HG03442 (cell line): Measurements from ENCODE around the gene ATXN2L.

Source experiments
- ATAC-seq: cut with Tn5 transposase; IDR thresholded peaks from one replicate; pipeline ENCODE4 v1.9.1; 2021; ENCODE audit warnings: mild to moderate bottlenecking, moderate library complexity; ENCODE audit not compliant: unreplicated experiment

The ATXN2L gene

DNA sequence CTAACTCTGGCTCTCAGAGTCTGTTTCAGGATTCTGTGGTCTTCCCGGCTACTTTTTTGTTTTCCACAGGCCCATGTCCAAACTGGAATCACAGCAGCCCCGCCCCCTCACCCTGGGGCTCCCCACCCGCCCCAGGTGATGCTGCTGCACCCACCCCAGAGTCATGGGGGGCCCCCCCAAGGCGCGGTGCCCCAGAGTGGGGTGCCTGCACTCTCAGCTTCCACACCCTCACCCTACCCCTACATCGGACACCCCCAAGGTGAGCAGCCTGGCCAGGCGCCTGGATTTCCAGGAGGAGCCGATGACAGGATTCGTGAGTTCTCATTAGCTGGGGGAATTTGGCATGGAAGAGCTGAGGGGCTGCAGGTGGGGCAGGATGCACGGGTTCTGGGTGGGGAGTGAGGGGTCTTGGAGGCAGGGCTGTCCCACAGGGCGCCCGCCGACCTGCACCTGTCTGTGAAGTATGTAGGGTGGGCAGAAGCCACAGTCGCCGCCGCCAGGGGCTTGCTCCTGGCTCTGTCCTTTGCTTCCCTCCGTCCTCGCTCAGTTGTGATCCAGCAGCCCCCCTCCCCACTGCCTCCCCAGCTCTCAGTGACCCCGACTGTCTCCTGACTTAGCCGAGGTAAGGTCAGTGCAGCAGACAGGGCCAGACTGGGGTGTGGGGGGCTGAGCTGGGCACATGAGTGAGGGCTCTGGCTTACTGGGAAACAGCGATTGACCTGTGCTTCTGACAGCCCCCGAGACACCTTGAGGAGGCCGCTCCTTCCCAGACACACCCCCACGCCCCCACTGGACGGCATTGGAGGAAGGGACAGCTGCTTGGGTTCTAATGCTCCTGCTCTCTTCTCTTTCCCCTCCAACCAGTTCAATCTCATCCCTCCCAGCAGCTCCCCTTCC is 13.3 kb downstream of the ATXN2L start:
- no peak for ATAC-seq

- no peak for ATAC-seq
These were observed 13.9 kb downstream of the ATXN2L start for GRCh38 chr16:28836761-28837064.

DNA sequence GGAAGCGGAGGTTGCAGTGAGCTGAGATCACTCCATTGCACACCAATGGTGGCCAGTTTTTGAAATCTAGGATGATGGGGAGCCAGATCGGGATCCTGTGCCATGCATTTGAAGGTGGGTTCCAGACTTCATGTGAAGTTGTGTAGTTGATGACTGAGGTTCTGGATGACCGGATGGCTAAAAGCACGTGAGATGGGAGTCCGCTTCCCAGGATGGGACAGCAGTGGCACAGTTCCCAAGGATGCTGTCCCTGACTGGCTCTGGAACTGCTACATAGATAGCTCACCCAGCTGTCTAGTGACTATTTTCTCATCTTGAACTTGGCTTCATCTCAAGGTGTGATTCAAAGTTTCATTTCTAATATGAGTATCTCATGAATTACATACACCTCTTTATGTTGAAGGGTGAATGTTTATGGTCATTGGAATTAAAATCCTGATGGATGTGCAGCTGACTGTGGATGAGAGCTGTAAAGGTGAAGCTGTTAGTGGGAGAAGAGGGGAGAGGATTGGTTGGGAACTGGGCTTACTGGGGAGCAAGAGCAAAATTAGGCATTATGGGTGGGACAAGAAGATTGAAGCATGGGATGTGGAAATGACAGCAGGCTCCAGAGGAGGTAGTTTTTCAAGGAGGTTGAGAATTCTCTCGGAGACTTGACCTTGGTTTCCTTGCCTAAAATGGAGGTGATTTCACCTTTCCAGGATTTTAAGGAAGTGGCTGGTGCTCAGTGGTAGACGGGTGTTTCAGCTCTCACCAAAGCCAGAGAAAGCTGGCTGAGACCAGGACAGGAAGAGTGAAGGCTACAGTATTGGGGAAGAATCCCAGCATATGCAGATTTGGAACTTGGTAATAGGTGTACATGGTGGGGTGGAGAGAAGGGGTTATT is 15.1 kb downstream of the ATXN2L start:
- ATAC-seq = no peak

DNA sequence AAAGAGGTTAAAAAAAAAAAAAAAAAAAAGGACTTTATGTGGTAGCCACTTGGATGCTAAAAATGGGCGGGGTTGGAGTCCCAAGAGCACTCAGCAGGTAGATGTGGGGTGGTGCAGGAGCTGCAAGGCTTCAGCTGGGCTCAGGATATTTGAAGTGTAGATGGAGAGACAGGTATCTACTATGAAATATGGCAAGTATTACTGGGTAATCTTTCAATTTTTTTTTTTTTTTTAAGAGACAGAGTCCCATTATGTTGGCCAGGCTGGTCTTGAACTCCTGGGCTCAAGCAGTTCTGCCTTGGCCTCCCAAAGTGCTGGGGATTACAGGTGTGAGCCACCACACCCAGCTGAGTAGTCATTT is 15.7 kb downstream of the ATXN2L start:
- no peak for ATAC-seq

DNA sequence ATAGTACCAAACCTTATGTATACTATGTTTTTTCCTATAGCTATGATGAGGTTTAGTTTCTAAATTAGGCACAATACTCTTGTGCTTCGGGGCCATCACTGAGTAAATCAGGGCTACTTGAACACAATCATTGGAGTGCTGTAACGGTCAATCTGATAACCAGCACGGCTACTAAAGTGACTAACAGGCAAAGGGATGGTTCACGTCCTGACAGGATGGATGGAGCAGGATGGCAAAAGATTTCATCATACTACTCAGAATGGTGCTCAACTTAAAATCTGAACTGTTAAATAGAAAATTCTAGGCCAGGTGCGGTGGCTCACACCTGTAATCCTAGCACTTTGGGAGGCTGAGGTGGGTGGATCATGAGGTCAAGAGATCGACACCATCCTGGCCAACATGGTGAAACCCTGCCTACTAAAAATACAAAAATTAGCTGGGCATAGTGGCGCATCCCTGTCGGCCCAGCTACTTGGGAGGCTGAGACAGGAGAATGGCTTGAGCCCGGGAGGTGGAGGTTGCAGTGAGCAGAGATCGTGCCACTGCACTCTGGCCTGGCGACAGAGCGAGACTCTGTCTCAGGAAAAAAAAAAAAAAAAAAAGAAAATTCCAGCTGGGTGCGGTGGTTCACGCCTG is 16.3 kb downstream of the ATXN2L start:
- ATAC-seq = no peak

DNA sequence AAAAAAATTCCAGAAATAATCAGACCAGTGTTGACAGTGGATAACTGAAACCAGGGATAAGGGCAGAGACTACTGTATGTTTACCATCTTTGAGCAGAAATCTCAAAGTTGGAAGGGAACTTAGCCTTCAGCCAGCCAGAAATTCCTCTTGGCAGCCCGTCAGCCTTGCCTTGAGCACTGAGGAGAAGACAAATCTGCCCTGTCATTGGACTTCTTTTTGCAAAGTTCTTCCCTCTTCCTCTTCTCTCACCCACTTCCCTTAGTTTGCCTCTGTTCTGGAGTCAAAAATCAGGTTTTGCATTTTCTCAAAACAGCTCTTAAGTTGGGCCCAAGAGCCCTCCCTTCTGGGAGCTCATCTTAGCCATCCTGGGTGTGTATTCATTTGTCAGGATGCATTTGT is 17.1 kb downstream of the ATXN2L start:
- no peak for ATAC-seq

- no peak for ATAC-seq
These were observed 19.9 kb downstream of the ATXN2L start for GRCh38 chr16:28842696-28843095.

DNA sequence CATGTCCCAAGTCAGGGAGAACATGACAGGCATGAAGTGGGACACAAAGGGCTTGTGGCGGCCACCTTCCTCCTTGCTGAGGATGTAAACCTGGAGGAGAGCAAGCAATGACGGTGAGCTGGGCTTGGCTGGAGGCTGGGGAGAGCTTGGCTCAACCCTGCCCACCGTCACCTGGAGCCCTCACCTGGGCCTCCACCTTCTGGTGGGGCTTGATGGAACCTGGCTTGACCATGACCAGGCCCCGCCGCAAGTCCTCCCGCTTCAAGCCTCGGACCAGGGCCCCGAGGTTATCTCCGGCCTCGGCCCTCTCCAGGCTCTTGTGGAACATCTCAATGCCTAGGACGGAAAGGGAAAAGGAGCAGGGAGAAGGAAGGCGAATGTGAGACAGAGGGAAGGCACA is 21.0 kb downstream of the ATXN2L start:
- ATAC-seq = no peak

- ATAC-seq = no peak
These were observed 21.6 kb downstream of the ATXN2L start for GRCh38 chr16:28844226-28844885.

DNA sequence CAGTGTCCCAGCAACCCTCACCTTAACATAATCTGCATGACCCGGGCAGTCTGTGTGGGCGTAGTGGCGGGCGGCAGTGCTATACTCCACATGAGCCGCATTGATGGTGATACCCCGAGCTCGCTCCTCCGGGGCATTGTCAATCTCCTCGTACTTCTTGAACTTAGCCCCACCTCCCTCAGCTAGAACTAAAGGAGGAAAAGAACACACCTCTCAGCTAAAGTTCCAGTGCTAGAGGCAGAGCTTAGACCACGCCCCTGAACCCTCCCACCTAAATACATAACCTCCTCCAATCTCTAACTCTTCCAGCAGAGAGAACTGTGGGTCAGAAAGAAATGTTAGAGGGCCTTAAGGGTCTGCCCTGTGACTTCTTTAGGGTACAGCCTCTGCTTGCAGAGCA is 22.5 kb downstream of the ATXN2L start:
- ATAC-seq = no peak

- no peak for ATAC-seq
These were observed 22.9 kb downstream of the ATXN2L start for GRCh38 chr16:28845761-28846079.

- peak; percentile 91 for ATAC-seq
These were observed 23.5 kb downstream of the ATXN2L start, which contains the start of gene TUFM for GRCh38 chr16:28846080-28846932. TSS of gene TUFM (minus strand) at chr16:28846348. CDS start at chr16:28846269, 79 bp downstream.

DNA sequence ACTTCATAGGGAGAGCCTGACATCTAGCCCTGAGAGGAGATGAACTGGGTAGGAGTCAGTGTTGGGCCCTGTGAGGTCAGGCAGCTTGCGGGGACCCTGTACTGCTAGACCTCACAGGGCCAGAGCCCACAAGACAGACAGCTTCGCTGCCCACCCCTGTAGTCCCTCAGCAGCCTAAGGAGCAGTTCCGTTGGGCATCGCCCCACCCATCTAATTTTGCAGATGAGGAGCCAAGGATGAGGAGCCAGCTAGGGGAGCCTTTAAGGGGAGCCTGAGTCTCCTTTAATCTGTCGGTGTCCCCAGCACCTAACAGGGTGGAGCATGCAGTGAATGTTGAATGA is 24.1 kb downstream of the ATXN2L start:
- ATAC-seq = no peak

GRCh38 chr16:28858421-28858820 is 35.6 kb downstream of the ATXN2L start:
- ATAC-seq = no peak

- ATAC-seq = no peak
These were observed 36.5 kb downstream of the ATXN2L start for GRCh38 chr16:28859326-28859725.

DNA sequence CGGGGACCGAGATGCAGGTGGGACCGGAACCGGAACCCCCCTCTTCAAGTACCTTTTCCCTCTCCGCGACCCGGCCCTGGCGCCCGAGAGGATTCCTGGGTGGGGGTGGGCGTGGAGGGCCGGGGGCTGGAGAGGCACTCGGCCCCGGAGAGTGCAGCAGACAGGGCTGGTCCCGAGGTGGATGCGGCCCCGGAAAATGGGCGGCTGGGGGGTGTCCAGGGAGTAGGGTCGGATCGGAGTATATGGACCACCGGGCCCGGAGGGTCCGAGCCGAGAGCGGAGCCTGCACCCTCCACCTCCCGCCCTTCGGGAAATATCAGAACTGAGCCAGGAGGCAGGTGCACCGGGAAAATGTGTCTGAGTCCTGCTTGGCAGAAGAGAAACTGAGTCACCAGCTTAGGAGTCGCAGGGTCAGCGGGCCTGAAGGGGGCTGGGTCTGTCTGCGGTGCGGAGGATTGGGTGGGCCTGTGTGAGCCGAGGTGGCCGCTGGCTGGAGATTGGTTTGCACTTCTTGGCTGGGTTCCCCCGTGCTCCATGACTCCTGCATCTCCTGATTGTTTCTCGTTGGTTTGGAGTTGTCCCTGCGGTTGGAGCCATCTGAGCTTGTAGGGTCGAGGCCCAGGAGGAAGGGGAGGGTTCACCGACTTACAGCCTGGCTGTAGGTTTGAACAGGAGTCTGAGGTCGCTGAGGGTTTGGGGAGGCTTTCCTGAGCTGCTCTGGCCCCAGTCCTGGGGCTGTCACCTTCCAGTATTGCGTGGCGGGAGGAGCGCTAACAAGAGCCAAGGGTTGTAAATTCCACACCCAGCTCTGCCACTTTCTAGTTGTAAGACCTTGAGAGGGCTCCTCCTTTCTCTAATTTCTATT is 41.4 kb downstream of the ATXN2L start:
- no peak for ATAC-seq

DNA sequence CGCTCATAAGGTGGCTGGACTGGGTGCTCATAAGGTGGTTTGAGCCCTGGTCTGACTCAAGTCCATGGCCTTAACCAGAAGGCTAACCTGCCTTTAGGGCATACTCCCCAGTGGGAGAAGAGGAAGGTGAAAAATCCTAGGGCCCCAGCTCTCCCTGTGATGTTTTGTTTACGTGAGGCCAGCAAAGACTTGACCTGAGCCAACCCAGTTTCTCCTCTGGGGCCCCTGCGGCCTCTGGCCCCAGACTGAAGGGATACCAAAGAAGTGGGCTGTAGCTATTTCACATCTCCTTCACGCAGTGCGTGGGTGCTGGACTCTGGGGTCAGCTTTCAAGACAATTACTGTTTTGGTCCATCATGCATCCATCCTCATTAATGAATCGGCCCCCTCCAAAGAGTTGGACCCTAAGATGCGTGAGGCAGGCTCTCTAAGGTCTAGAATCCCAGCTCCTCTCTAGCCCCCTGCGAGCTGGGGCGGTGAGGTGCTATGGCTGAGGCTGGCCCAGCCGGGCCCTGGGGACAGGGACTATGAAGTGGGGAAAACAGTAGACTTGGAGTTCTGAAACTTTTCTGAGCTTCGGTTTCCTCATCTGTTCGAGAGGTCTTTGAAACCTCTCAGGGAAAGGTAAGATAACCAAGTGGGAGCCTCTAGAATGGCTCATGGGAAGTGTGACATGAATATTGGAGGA is 42.3 kb downstream of the ATXN2L start:
- ATAC-seq = no peak

DNA sequence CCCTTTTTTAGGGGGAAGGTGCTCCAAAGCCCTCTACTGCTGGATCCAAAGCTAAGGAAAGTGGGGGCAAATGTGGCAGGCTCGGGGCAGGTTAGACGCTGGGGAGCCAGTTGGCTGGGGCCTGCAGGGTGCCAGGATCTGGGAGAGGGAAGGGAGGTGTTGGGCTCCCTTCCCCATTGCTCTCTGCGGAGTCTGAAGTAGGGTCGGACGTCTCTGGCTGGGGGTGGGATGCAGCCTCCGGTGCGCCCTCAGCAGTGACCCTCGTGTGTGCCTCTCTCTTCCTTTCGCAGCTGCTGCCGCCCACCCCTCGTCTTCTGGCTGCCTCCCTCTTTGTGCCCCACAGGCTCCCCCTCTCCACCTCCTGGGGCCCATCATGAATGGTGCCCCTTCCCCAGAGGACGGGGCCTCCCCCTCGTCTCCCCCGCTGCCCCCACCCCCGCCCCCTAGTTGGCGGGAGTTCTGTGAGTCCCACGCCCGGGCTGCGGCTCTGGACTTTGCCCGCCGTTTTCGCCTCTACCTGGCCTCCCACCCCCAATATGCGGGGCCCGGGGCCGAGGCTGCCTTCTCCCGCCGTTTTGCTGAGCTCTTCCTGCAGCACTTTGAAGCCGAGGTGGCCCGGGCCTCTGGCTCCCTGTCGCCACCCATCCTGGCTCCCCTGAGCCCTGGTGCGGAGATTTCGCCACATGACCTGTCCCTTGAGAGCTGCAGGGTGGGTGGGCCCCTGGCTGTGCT is 43.1 kb downstream of the ATXN2L start:
- ATAC-seq = no peak
